Lower lobe of right lung (tissue), 2 donors: ENCODE data around the gene SOX6. TPM values are rescaled to one million over a fixed set of nuclear protein-coding genes. Genes with fewer than 3 reads are reported as not detected.

Experiments used
- ATAC-seq, 2 donors: fragments of 200-7000 bp; cut with Tn5 transposase; one replicate each; pipeline ENCODE4 v1.9.1; 2020 to 2022; ENCODE audit warnings: mild to moderate bottlenecking in 2 of 2, moderate library complexity in 2 of 2
- DNase-seq: peaks from one replicate; pipeline ENCODE4 v3.0.0-alpha.2; 2020
- H3K27ac ChIP-seq: fragments of 200-600 bp; one replicate; pipeline ENCODE4 v1.8.0; 2022
- H3K27me3 ChIP-seq: fragments of 200-600 bp; one replicate; pipeline ENCODE4 v1.8.0; 2022; ENCODE audit warnings: low read depth
- H3K36me3 ChIP-seq: fragments of 200-600 bp; one replicate; pipeline ENCODE4 v1.8.0; 2022; ENCODE audit warnings: mild to moderate bottlenecking
- H3K4me1 ChIP-seq: fragments of 200-600 bp; one replicate; pipeline ENCODE4 v1.8.0; 2022
- H3K4me3 ChIP-seq: fragments of 200-600 bp; one replicate; pipeline ENCODE4 v1.8.0; 2022; ENCODE audit warnings: mild to moderate bottlenecking
- H3K9me3 ChIP-seq: fragments of 200-600 bp; one replicate; pipeline ENCODE4 v1.8.0; 2022
- CTCF ChIP-seq: fragments of 200-600 bp; IDR thresholded peaks from one replicate; pipeline ENCODE4 v1.8.0; 2022; ENCODE audit warnings: antibody characterized with exemption, mild to moderate bottlenecking
- intact Hi-C: fragments of 100-400 bp; cut with DNase I; formaldehyde crosslinking; loops from one replicate; pipeline ENCODE4 v1.11.0; 2022
- total RNA-seq: library from RNA; stranded (reverse); fragmentation: NEBNext Ultra II Directional; extraction: Animal tissue kit (Norgen Biotek cat#: 25700); gene quantifications from one replicate; pipeline ENCODE4 v1.2.1, GENCODE V29; 2021
- donor health status: DM: no; HTN: yes; CAD: no; lungs with severe emphysema.

The SOX6 gene
- total RNA-seq, 1 donor from 2014 or later = 4.8 TPM

GRCh38 chr11:15918212-15918611 lies 438.1 kb downstream of the SOX6 start:
- intact Hi-C loops = no loop called here
- no peak for DNase-seq
- TF ChIP-seq CTCF = no peak
- no peaks in the 10 kb centered on the region for H3K27me3 ChIP-seq
- no peak overlapping the region for H3K4me3 ChIP-seq
- no peak for ATAC-seq
- H3K4me1 ChIP-seq = no peaks in the 10 kb centered on the region
- H3K36me3 ChIP-seq = no peaks in the 10 kb centered on the region
- H3K27ac ChIP-seq = no peak overlapping the region
- no peaks in the 10 kb centered on the region for H3K9me3 ChIP-seq
